Right renal pelvis (tissue), 4 donors: ENCODE data around the gene LYRM4. TPM values are rescaled to one million over a fixed set of nuclear protein-coding genes. Genes with fewer than 3 reads are reported as not detected.

Experiments used
- DNase-seq, 4 donors: peaks; one replicate each; pipeline ENCODE4 v3.0.0-alpha.2; 2013; ENCODE audit warnings: low read depth in 4 of 4, low spot score in 3 of 4, missing footprints in 1 of 4
- polyA plus RNA-seq, 4 donors: library from polyadenylated mRNA; unstranded; fragments of 120-200 nt; gene quantifications; one replicate each; pipeline ENCODE4 v1.2.1, GENCODE V29; 2013; ENCODE audit not compliant: insufficient read length in 4 of 4

LYRM4 gene
- polyA plus RNA-seq, 4 donors = 40.7 to 45.8 (median 43.6) TPM

DNA sequence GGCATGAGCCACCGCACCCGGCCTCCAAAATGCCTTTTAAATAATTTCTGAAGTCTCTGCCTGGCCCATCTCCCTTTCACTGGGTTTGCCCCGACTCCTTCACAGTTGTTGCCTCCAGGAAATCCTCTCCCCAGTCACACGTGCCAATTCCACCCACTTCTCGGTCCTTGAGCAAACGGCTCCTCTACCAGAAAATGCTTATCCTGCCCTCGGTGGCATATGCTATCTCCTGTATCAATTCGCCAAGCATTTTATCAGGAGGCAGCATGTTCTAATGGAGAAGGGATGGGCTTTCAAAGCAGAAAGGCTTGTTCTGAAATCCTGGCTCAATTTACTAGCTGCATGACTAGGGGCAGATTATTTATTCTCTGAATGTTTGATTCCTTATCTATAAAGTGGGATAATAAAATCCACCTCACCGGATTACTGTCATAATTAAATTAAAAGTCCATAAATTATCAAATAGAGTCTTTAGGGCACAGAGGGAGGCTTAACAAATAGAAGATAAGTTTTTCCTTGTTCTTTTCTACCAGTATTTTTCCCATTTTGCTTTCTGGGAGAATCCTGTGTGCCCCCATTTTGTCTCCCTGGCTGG, 109.3 kb downstream of the LYRM4 start:
- DNase-seq = no peak

DNA sequence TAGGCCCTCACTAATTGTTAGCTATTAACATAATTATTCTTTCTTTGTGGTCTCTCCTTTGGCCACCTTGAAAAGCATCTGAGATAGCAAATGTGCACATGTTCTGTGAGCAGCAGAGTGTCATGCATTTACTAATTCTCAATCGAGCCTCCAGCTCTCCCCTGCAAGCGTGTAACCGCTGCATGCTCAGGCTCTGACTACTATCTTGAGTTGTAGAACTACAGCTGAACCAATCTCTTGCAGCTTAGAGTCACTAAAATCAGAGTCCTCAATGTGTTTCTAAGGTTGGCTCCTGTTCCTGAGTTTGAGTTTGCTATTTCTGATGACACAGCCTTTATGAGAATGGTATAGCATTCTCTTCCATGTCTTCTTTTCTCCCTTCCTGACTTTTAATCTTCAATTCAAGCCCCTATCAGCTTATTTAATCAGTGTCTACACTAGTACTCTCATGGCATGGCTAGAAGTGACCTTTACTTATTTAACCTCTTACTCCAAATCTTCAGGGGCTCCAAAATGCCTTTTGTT, 110.1 kb downstream of the LYRM4 start:
- no peak for DNase-seq

DNA sequence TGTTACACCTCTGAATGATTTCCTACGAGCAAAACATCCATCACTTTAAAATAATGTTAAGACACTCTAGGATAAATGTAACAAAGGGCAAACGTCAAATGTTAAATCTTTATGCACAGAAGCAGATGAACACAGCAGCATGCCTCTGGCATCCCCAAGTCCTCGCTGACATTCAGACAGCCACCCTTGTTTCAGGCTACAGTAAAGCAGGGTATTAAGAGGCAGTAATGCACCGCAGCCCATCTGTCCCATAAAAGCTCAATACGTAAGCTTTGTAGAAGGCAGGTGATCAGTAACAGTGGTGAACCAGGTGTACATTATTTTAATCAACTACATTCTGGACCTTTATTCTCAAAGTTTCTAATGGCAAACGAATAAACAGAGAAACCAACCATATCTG, 110.9 kb downstream of the LYRM4 start:
- DNase-seq = no peak

DNA sequence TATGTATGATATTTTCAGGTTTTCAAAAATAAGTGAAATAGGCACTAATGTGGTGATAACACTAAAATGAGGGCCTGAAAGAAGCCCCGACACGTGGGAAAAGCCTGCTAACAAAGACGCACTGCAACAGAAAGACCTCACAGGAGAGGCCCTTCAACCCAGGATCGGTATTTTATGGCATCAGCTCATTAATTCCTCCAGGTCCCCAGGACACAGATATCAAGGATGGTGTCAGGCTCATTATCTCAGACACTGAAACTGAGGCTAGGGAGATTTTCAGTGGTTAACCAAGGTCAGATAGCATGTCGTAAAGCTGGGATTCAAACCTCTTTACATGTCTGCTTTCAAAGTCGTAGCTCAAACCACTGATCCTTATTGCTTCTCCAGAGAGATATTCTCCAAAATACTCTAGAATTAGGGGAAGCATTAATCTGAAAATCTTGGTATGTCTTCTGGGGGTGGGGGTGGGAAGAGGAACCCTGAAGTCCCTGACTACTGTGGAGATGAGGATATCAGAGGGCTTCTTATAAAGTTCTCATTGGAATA, 111.5 kb downstream of the LYRM4 start:
- no peak for DNase-seq

DNA sequence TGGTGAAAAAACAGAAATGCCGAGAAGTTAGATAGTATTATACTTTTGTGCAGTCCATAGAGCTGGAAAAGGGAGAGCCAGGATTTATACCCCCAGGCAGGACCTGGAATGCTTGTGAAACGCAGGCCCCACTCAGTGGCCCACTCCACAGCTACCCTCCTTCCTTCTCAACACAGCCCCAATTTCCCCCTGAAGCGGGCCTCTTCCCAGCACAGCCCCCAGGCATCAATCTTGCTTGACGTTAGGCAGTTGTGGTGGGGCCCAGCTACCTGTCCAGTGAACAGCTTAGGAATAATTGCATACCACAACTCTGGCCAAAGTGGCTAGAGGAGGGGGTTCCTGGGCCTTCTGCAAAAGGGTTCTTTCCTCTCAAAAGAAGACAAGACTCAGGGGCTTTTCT, 114.4 kb downstream of the LYRM4 start:
- DNase-seq = no peak

DNA sequence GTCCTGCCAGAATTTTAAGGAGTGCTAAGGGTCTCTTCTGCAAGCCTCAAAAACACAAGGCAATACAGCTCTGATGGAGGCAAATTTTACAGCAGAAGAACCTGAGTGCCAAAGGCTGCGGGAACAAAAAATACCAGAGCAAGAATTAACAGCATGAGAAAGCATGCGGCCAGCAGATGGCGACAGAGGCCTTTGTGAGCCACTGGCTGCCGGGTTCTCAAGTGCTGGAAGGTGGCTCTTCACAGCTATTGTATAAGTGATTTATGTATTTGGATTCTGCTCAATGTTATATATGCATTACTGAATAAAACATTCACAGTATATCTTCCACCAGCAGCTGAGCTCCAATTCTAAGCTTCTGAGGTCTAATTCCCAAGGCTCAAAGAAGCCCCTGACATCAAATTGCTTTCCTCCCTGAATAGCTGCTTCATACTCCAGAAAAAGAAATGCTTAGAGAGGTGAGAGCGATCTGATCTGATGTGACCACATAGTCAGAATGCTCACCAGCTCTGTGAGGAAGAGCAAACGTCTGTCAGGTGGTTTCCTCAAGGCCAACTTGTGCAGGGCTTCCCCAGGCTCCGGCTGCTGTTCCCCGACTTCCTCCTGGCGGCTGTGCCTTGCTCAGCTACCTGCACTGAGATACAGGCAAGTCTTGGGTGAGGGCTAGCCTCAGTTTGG, 117.0 kb downstream of the LYRM4 start:
- peak; percentile 76 to 80 (median 78) for DNase-seq

DNA sequence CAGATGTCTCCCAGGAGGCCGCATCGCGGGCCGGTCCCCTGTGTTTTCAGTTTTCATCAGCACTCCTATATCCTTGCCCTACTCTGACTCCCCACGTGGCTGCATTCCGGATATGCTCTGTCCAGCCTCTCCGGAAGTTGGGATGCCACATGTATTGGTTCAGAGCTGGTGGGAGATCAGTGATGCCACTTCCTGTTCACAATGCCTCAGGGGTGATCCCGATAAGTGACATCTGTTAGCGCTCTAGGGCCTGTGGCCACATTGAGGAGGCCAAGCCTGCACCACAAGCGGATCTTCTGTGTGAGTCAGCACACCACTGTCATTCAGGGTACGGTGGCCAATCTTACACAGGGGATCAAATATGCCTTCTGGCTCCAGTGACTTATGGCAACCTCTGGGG, 117.8 kb downstream of the LYRM4 start:
- no peak for DNase-seq

DNA sequence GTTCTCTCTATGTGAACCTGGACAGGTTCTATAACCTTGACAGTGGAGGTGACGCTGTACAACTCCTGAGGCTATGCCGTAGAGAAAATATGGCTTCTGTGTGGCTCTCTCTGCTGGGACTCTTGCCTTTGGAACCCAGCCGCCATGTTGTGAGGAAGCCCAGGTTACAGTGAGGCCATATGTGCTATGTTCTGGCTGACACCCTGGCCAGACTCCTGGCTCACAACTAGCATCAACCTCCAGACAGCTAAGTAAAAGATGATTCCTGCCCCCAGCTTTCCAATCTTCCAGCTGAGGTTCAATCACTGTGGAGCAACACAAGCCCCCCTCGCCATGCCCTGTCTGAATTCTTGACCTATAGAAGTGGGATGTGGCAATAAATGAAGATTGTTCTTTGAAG, 118.6 kb downstream of the LYRM4 start:
- no peak for DNase-seq

DNA sequence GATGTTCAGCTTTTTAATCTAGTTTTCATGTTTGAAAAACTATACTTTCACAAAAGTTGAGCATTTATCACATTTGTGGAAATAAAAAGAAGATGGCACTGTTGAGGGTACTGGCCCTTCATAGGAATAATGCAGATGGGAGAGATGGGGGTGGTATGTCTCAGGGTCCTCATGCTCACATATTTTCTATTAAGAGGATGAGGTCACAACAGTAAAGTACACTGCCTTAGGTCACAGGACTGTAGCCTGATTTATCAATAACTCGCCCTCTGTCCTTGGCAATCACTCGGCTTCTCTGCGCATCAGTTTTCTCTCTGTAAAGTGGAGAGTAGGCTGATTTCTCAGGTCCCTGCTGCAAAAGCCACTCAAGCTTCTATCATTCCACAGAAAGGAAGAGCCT, 119.7 kb downstream of the LYRM4 start:
- no peak for DNase-seq

DNA sequence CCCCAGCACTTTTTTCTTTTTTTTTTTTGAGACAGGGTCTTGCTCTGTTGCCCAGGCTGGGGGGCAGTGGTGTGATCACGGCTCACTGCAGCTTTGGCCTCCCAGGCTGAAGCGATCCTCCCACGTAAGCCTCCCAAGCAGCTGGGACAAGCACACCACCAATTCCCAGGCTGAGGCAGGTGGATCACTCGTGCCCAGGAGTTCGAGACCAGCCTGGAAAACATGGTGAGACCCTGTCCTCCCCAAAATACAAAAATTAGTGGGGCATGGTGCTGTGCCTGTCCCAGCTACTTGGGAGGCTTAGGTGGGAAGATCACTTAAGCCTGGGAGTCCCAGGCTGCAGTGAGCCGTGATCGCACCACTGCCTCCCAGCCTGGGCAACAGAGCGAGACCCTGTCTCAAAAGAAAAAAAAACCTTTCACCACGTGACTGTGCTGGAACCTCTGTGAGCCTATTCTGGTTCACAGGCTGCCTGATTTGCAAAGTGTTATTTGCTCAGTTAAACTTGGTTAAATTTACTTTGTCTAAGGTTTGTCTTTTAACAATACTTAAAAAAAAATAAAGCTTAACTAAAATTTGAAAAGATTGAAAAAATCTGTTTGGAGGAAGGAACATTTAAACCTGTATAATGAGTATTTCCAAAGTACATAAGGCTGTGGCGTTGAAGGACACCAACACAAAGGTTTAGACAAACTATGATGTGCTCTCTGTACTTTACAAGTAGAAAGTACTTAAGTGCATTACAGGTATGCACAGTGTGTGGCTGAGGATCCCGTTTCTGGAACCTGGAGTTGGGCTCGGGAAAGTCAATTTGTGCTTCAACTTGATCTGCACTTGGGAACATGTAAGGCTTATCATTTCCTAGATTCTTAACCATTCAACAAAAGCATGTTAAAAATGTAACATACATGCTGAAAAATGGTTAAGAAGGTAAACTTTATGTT, 120.7 kb downstream of the LYRM4 start:
- DNase-seq = no peak

DNA sequence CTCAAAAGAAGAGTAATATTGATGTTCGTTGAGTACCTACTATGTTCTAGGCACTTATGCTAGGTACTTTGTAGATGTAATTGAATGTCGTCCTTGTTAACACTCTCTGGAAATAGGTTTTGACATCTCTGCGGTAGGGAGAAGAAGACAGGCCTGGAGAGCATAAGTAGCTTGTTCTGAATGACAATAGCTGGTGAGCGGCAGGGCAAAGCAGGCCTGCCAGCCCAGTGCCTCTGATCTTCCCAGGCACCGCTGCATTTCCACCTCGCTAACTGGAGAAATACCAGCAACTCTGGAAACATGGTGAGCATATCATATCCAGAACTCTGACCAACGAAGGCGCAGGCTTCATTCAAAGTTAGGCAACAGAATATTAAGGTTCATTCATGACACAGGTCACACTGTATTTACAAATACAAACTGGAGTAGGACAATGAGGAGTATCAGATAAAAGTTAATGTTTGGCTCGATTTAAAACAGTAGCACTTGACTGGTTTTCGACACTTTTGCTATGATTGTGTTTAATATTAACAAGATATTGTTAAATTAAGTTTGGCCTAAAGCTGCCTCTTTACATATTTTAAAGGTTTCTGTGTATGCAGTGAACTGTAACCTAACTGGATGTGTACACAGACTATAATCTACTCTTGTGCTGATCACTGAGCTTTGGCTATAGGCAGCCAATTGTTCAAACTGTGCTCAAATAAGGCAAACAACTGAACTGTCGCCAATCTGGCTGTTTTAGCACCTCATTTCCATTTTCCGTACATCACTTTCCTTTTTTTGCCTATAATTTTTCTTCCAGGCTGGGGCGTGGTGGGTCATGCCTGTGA, 121.5 kb downstream of the LYRM4 start:
- no peak for DNase-seq

DNA sequence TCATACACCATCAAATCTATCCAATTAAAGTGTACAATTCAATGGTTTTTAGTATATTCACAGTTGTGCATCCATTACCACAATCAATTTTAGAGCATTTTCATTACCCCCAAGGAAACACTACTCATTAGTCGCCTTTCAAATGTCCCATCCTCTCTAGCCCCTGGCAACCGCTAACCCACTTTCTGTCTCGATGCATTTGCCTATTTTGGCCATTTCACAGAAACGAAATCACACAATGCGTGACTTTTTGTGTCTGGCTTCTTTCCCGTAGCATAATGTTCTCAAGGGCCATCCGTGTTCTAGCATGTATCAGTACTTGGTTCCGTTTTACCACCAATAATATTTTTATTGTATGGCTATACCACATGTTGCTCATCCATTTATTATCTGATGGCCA, 123.9 kb downstream of the LYRM4 start:
- no peak for DNase-seq

DNA sequence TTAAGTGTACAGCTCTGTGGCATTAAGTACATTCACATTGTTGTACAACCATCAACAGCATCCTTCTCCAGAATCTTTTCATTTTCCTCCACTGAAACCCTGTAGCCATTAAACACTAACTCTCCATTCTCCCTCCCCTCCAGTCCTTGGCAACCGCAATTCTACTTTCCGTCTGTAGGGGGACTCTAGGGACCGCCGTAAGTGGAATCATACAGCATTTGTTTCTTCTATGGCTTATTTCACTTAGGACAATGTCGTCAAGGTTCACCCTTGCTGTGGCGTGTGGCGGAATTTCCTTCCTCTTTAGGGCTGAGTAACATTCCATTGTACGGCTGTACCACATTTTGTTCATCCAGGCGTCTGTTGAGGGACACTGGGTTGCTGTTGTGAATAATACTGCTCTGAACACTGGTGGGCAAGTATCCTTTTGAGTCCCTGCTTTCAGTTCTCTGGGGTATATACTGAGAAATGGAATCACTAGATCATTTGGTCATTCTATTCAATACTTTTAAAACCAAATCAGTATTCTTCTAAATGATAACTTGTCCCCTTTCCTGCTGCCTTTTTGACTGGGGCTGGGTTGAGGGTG, 124.9 kb downstream of the LYRM4 start:
- DNase-seq = no peak

DNA sequence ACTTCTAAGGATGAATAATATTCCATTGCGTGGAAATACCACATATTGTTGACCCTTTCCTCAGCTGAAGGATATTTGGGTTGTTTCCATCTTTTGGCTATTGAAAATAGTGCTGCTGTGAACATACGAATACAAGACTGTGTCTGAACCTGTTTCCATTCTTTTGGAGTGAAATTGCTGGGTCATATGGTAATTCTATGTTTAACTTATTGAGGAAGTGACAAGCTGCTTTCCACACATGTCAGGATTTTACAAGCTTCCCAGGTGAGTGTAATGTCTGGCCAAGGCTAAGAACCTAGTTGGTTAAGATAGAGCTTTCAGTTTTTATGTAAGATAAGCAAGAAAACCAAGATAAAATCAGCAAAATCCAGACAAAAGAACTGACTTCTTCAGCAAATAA, 126.8 kb downstream of the LYRM4 start:
- DNase-seq = no peak

DNA sequence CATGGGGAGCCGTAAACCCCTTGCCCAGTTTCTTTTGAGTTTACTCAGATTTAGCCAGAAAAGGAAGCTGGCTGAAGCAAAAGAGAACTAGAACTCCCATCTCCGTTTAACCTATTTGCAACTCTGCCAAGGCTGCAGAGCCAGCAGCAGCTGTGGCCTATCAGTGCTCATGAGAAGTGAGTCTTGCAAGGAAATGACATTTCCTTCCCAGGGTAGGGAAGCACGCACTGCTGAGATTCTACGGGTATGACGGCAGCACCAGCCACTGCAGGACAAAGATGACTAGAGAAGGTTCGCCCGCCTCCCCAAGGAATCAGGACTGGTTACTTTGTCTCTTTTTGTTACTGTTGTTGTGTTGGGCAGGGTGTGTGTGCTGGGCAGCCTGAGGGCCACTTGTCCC, 128.0 kb downstream of the LYRM4 start:
- DNase-seq = peak; percentile 34 to 75 (median 64)

DNA sequence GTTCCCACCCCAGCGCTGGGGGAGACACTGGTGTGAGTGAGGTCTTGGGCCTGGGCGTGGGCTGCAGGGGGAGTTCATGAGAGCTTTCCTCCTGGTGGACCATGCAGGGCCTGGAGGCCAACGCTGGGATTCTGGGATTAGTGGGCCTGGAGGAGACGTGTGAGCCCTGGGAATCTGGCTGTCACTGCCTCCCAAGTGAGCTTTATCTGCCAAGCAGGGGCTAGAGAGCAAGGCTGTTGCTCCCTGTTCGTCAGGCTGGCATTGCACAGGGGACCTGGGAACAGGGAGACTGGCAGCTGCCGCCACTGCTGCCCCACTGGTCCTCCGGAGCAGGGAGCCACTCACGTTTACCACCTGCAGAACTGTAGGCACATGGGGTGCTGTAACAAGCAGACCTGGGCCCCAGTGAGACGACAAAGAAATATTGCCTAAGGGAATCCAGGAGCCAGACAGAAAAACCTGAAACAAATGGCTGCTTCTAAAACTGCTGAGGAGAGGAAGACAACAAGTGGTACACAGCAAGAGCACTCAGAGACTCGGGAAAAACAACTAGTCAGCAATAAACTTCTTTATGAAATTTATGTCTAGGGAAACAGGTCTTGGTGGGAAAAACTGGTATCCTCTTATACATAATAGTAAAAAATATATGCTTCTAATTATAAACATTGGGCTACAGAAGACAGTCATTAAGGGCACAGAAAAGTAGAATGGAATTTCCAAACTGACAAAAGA, 130.4 kb downstream of the LYRM4 start:
- DNase-seq = no peak

DNA sequence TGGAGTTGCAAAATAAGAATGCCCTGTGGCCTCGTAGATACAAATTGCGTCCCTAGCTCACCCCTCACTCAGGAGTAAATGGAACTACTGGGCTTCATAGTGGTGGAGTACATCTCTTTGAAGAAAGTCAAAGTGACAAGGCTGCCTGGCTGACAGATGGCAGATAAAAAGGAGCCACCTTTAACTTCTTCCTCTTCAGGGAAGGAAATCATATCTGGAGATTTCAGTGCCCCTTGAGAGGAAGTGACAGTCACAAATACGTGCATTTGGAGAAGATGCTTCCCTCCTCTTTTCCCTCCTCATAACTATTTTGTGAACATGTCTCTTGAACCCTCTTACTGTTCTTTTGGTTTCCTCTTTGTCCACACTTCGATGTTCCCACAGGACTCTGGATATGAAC, 132.4 kb downstream of the LYRM4 start:
- no peak for DNase-seq

DNA sequence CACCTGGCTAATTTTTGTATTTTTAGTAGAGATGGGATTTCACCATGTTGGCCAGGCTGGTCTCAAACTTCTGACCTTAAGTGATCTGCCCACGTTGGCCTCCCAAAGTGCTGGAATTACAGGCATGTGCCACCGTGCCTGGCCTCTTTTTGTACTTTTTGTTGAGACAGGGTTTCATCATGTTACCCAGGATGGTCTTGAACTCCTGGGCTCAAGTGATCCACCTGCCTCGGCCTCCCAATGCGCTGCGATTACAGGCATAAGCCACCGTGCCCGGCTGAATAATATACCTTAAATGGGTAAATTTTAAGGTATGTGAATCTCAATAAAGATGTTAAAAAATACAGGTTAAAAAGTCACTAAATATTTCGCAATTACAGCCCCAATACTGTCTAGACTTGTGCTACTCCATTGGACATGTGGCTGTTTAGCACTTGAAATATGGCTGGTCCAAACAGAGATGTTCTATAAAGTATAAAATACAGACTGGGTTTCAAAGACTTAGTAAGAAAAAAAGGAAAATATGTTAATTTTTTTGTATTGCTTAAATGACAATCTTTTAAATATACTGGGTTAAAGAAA, 133.6 kb downstream of the LYRM4 start:
- DNase-seq = no peak

DNA sequence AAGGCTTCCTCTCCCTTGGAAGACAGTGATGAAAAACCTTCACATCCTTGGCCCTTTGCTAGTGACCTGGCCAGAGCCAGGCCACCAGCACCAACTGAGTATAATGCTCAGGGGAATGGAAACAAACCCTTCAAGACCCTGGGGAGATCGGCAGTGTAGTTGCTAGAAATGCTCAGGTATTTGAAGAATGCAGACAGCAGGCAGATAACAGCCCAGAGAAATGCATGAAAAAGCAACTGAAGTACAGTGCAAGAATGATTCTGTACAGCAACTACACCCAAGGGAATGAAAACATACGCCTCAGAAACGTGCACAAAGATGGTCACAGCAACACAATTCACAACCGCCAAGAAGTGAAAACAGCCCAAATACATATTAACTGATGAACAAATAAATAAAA, 134.5 kb downstream of the LYRM4 start:
- no peak for DNase-seq
